NB4 (cell line): ENCODE data around the gene PAPSS2.

Experiments
- CTCF ChIP-seq: IDR thresholded peaks from one replicate; pipeline ENCODE4 v1.5.1; 2012; ENCODE audit warnings: low read depth, low read length
- MAX ChIP-seq: IDR thresholded peaks from 2 replicates; pipeline ENCODE4 v1.6.1; 2011; ENCODE audit warnings: low read depth, low read length
- MYC ChIP-seq: IDR thresholded peaks from 2 replicates; pipeline ENCODE4 v1.6.1; 2011; ENCODE audit warnings: low read depth, low read length
- POLR2A ChIP-seq: IDR thresholded peaks from 2 replicates; pipeline ENCODE4 v1.6.1; 2011; ENCODE audit warnings: mild to moderate bottlenecking; ENCODE audit not compliant: insufficient read length; ENCODE audit errors: extremely low read depth

GRCh38 chr10:87667493-87667892 lies 7.8 kb downstream of the PAPSS2 start:
- TF ChIP-seq POLR2A (no peak), CTCF (no peak), MAX (no peak), MYC (no peak)
